Activated naive CD4-positive, alpha-beta T cell treated with anti-CD3 and anti-CD28 coated beads, Interleukin-2, amount 10 ng/mL, durations not matched to agents 7 days and 5 days (primary cell): ENCODE results near the gene PSMG3.
A peak's percentile ranks its signal among the peaks of the same experiment; 100 is the strongest.

Source experiments
- CTCF ChIA-PET: fragments of 350-600 bp; sonication (Branson Sonifier 250); formaldehyde crosslinking; loops from one replicate; lab custom pipeline; 2021; ENCODE audit warnings: antibody characterized with exemption; lab: Charles Lee
- DNase-seq: peaks from one replicate; pipeline ENCODE4 v3.0.0-alpha.2; 2020
- H3K27ac Mint-ChIP-seq: one replicate; pipeline ENCODE4 v1.8.0; 2021; ENCODE audit warnings: mild to moderate bottlenecking, moderate library complexity, mixed read lengths
- H3K27me3 Mint-ChIP-seq: one replicate; pipeline ENCODE4 v1.8.0; 2021; ENCODE audit warnings: mild to moderate bottlenecking, mixed read lengths
- H3K36me3 Mint-ChIP-seq: one replicate; pipeline ENCODE4 v1.8.0; 2021; ENCODE audit warnings: mixed read lengths
- H3K4me1 Mint-ChIP-seq: one replicate; pipeline ENCODE4 v1.8.0; 2021; ENCODE audit warnings: mixed read lengths
- H3K4me3 Mint-ChIP-seq: one replicate; pipeline ENCODE4 v1.8.0; 2021; ENCODE audit warnings: mild to moderate bottlenecking, moderate library complexity, mixed read lengths
- H3K9me3 Mint-ChIP-seq: one replicate; pipeline ENCODE4 v1.8.0; 2021; ENCODE audit warnings: mixed read lengths

Gene PSMG3

GRCh38 chr7:1536743-1537534 lies 32.9 kb downstream of the PSMG3 start:
- no peaks in the 10 kb centered on the region for H3K9me3 Mint-ChIP-seq
- no peak overlapping the region for H3K27ac Mint-ChIP-seq
- H3K4me1 Mint-ChIP-seq, result peaks cover 22% of the 10 kb centered on the region
- H3K4me3 Mint-ChIP-seq, result no peak overlapping the region
- H3K36me3 Mint-ChIP-seq, result peaks cover 12% of the 10 kb centered on the region
- DNase-seq, result no peak
- H3K27me3 Mint-ChIP-seq, result no peaks in the 10 kb centered on the region
- CTCF ChIA-PET, result no interaction called here

GRCh38 chr7:1536455-1536742 lies 33.4 kb downstream of the PSMG3 start:
- CTCF ChIA-PET, result no interaction called here
- Mint-ChIP-seq H3K27me3 (no peaks in the 10 kb centered on the region), H3K9me3 (no peaks in the 10 kb centered on the region), H3K4me1 (peaks cover 22% of the 10 kb centered on the region), H3K36me3 (peaks cover 11% of the 10 kb centered on the region), H3K4me3 (no peak overlapping the region), H3K27ac (no peak overlapping the region)
- no peak for DNase-seq

GRCh38 chr7:1535701-1536454 lies 34.0 kb downstream of the PSMG3 start:
- no peak for DNase-seq
- Mint-ChIP-seq H3K4me1 (peaks cover 22% of the 10 kb centered on the region), H3K9me3 (no peaks in the 10 kb centered on the region), H3K4me3 (no peak overlapping the region), H3K27me3 (no peaks in the 10 kb centered on the region), H3K27ac (no peak overlapping the region), H3K36me3 (peaks cover 9% of the 10 kb centered on the region)
- CTCF ChIA-PET, result no interaction called here

GRCh38 chr7:1535100-1535458 lies 34.8 kb downstream of the PSMG3 start:
- no peaks in the 10 kb centered on the region for H3K9me3 Mint-ChIP-seq
- no peaks in the 10 kb centered on the region for H3K27me3 Mint-ChIP-seq
- no peak overlapping the region for H3K4me3 Mint-ChIP-seq
- H3K36me3 Mint-ChIP-seq, result peaks cover 7% of the 10 kb centered on the region
- CTCF ChIA-PET, result interaction anchor here (1.5 kb wide), 1 partner anchor 22 kb away, joined by 3 read pairs; no protein-coding TSS in a partner anchor
- DNase-seq, result no peak
- no peak overlapping the region for H3K27ac Mint-ChIP-seq
- peaks cover 25% of the 10 kb centered on the region for H3K4me1 Mint-ChIP-seq

GRCh38 chr7:1534330-1535099 lies 35.3 kb downstream of the PSMG3 start:
- Mint-ChIP-seq H3K27ac (no peak overlapping the region), H3K9me3 (no peaks in the 10 kb centered on the region), H3K27me3 (no peaks in the 10 kb centered on the region), H3K4me1 (peaks cover 27% of the 10 kb centered on the region), H3K4me3 (no peak overlapping the region), H3K36me3 (peaks cover 7% of the 10 kb centered on the region)
- no peak for DNase-seq
- CTCF ChIA-PET, result interaction anchor here (1.5 kb wide), 1 partner anchor 22 kb away, joined by 3 read pairs; no protein-coding TSS in a partner anchor

GRCh38 chr7:1533547-1534329 lies 36.1 kb downstream of the PSMG3 start:
- Mint-ChIP-seq H3K36me3 (peaks cover 7% of the 10 kb centered on the region), H3K9me3 (no peaks in the 10 kb centered on the region), H3K27ac (peak overlapping the region; percentile 96), H3K4me1 (peaks cover 27% of the 10 kb centered on the region), H3K27me3 (peaks cover 6% of the 10 kb centered on the region), H3K4me3 (peak overlapping the region; percentile 89)
- no peak for DNase-seq
- CTCF ChIA-PET, result interaction anchor here (1.1 to 1.5 kb wide), 4 partner anchors 23 to 340 kb away, joined by 3 to 4 read pairs (median 4); no protein-coding TSS in a partner anchor

GRCh38 chr7:1533255-1533546 lies 36.6 kb downstream of the PSMG3 start:
- Mint-ChIP-seq H3K36me3 (peaks cover 7% of the 10 kb centered on the region), H3K27me3 (peaks cover 11% of the 10 kb centered on the region), H3K4me1 (peaks cover 27% of the 10 kb centered on the region), H3K9me3 (no peaks in the 10 kb centered on the region), H3K27ac (peak overlapping the region; percentile 96), H3K4me3 (peak overlapping the region; percentile 89)
- CTCF ChIA-PET, result interaction anchor here (1.1 to 1.3 kb wide), 3 partner anchors 27 to 340 kb away, joined by 3 to 4 read pairs (median 4); no protein-coding TSS in a partner anchor
- no peak for DNase-seq

GRCh38 chr7:1532456-1533254 lies 37.2 kb downstream of the PSMG3 start:
- H3K27me3 Mint-ChIP-seq, result peaks cover 17% of the 10 kb centered on the region
- CTCF ChIA-PET, result interaction anchor here (1.1 to 1.3 kb wide), 3 partner anchors 27 to 339 kb away, joined by 3 to 4 read pairs (median 4); no protein-coding TSS in a partner anchor
- no peaks in the 10 kb centered on the region for H3K9me3 Mint-ChIP-seq
- peak overlapping the region; percentile 96 for H3K27ac Mint-ChIP-seq
- H3K4me3 Mint-ChIP-seq, result peak overlapping the region; percentile 89
- peaks cover 27% of the 10 kb centered on the region for H3K4me1 Mint-ChIP-seq
- peak; percentile 76 for DNase-seq
- H3K36me3 Mint-ChIP-seq, result peaks cover 5% of the 10 kb centered on the region

- DNase-seq, result peak; percentile 46
- CTCF ChIA-PET, result interaction anchor here (0.9 kb wide), 1 partner anchor 26 kb away, joined by 3 read pairs; no protein-coding TSS in a partner anchor
Measured at GRCh38 chr7:1531979-1532455, 37.8 kb downstream of the PSMG3 start.

GRCh38 chr7:1531263-1531978 lies 38.4 kb downstream of the PSMG3 start:
- Mint-ChIP-seq H3K27me3 (peaks cover 29% of the 10 kb centered on the region), H3K27ac (peak overlapping the region; percentile 96), H3K9me3 (no peaks in the 10 kb centered on the region), H3K4me1 (peaks cover 25% of the 10 kb centered on the region), H3K4me3 (peak overlapping the region; percentile 89), H3K36me3 (peaks cover 5% of the 10 kb centered on the region)
- DNase-seq, result peak; percentile 68
- CTCF ChIA-PET, result interaction anchor here (0.9 kb wide), 1 partner anchor 26 kb away, joined by 3 read pairs; no protein-coding TSS in a partner anchor

More at GRCh38 chr7:1531979-1532455, 37.8 kb downstream of the PSMG3 start:
- H3K27ac Mint-ChIP-seq, result peak overlapping the region; percentile 96
- no peaks in the 10 kb centered on the region for H3K9me3 Mint-ChIP-seq
- H3K4me1 Mint-ChIP-seq, result peaks cover 27% of the 10 kb centered on the region
- H3K36me3 Mint-ChIP-seq, result peaks cover 5% of the 10 kb centered on the region
- H3K4me3 Mint-ChIP-seq, result peak overlapping the region; percentile 89
- peaks cover 23% of the 10 kb centered on the region for H3K27me3 Mint-ChIP-seq

- no peak overlapping the region for H3K27ac Mint-ChIP-seq
- CTCF ChIA-PET, result no interaction called here
- DNase-seq, result no peak
- H3K9me3 Mint-ChIP-seq, result no peaks in the 10 kb centered on the region
- peaks cover 34% of the 10 kb centered on the region for H3K27me3 Mint-ChIP-seq
- H3K4me3 Mint-ChIP-seq, result no peak overlapping the region
- peaks cover 5% of the 10 kb centered on the region for H3K36me3 Mint-ChIP-seq
- H3K4me1 Mint-ChIP-seq, result peaks cover 25% of the 10 kb centered on the region
Measured at GRCh38 chr7:1530946-1531262, 38.9 kb downstream of the PSMG3 start.

GRCh38 chr7:1529383-1530116 lies 40.3 kb downstream of the PSMG3 start:
- peak overlapping the region; percentile 75 for H3K4me3 Mint-ChIP-seq
- peak overlapping the region; percentile 86 for H3K27ac Mint-ChIP-seq
- CTCF ChIA-PET, result no interaction called here
- peaks cover 22% of the 10 kb centered on the region for H3K4me1 Mint-ChIP-seq
- H3K27me3 Mint-ChIP-seq, result peaks cover 48% of the 10 kb centered on the region
- DNase-seq, result no peak
- H3K36me3 Mint-ChIP-seq, result peaks cover 5% of the 10 kb centered on the region
- no peaks in the 10 kb centered on the region for H3K9me3 Mint-ChIP-seq
